Mucosa of rectum (tissue), 2 donors: ENCODE results near the gene ZP1.
A peak's percentile ranks its signal among the peaks of the same experiment; 100 is the strongest.
"Not testable (repeated sequence)": the region's sequence is repeated elsewhere in the genome, so short reads cannot be mapped to it uniquely, and the experiment has no call there.

Source experiments
- H3K27ac ChIP-seq, 2 donors: one replicate each; pipeline ENCODE4 v1.7.0; 2013; ENCODE audit warnings: inconsistent platforms in 2 of 2, low read depth in 2 of 2, low read length in 2 of 2
- H3K27me3 ChIP-seq, 2 donors: one replicate each; pipeline ENCODE4 v1.7.0; 2013; ENCODE audit warnings: low read length in 2 of 2; ENCODE audit not compliant: control insufficient read depth in 2 of 2, insufficient read depth in 2 of 2
- H3K36me3 ChIP-seq, 2 donors: one replicate each; pipeline ENCODE4 v1.7.0; 2013; ENCODE audit warnings: low read length in 2 of 2; ENCODE audit not compliant: control insufficient read depth in 2 of 2, insufficient read depth in 2 of 2
- H3K4me1 ChIP-seq, 2 donors: one replicate each; pipeline ENCODE4 v1.7.0; 2013; ENCODE audit warnings: low read length in 2 of 2, mild to moderate bottlenecking in 1 of 2; ENCODE audit not compliant: control insufficient read depth in 2 of 2, insufficient read depth in 2 of 2
- H3K4me3 ChIP-seq, 2 donors: one replicate each; pipeline ENCODE4 v1.7.0; 2013; ENCODE audit warnings: low read length in 2 of 2
- H3K9ac ChIP-seq, 2 donors: one replicate each; pipeline ENCODE4 v1.7.0; 2013; ENCODE audit warnings: low read length in 2 of 2, low read depth in 1 of 2, mild to moderate bottlenecking in 1 of 2
- H3K9me3 ChIP-seq, 2 donors: one replicate each; pipeline ENCODE4 v1.7.0; 2013; ENCODE audit warnings: low read length in 2 of 2; ENCODE audit not compliant: control insufficient read depth in 2 of 2
- donor health status: healthy.
- donor health status: Normal muscosa, but diverticular disease.

The ZP1 gene

GRCh38 chr11:60899977-60900376 is 32.6 kb downstream of the ZP1 start:
- Histone ChIP-seq H3K4me3 (no peak overlapping the region), H3K9me3 (no peaks in the 10 kb centered on the region), H3K9ac (no peak overlapping the region), H3K4me1 (peaks cover 7 to 28% of the 10 kb centered on the region in 2 donors), H3K27me3 (no peaks in the 10 kb centered on the region), H3K27ac (no peak overlapping the region), H3K36me3 (peaks cover 67 to 77% of the 10 kb centered on the region in 2 donors)

DNA sequence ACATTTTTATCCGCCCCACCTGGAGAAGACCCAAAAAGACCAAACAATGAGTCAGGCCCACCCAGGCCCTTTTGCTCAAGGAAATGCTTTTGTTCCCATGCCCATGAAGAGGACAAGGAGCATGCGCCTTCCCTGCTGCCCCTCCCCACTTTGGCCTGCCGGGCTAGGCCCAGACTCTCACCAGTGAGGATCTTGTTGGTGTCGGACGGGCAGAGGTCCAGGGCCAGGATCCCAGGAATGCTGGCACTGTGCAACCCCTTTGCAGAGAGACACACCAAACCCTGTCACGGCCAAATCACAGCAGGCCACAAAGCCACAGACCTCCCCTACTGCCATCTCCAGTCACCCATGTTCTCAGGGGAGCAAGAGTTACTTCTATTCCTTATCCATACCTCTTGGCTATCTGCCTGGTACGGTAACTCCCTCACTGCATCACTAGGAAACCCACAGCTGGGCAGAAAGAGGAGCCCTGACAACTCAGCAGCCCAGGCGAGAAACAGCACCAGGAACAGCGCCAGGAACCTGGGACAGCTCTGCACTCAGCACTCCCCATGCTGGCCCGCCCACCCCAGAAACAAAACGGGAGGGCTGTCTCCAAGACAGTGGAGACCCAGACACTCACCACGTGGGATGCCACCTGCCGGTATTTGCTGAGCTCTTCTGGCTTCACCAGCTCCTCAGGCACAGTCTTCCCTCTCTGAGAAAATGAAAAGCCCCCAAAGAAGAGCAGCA is 33.5 kb downstream of the ZP1 start:
- H3K9me3 ChIP-seq, result no peaks in the 10 kb centered on the region
- no peaks in the 10 kb centered on the region for H3K27me3 ChIP-seq
- no peak overlapping the region for H3K27ac ChIP-seq
- H3K4me1 ChIP-seq, result peaks cover 10 to 26% of the 10 kb centered on the region in 2 donors
- no peak overlapping the region for H3K9ac ChIP-seq
- peaks cover 66 to 71% of the 10 kb centered on the region in 2 donors for H3K36me3 ChIP-seq
- no peak overlapping the region for H3K4me3 ChIP-seq

DNA sequence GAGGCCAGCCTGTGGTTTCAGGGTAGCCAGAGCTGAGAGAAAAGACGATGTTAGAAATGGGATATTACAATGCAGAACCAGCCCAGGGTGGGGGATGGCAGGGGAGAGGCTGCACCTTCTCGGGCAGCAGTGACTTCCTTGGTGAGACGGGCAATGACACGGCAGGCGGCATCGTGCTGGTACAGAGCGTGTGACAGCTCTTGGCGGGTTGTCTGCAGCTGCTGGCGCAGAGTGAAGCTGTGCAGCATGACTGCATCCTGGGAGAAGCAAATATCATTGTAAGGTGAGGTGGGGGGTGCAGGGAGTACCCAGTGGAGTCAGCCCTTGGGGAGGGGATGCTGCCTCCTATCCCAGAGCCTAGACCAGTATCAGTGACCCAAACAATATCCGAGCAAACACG is 35.3 kb downstream of the ZP1 start:
- H3K27me3 ChIP-seq, result no peaks in the 10 kb centered on the region
- H3K4me3 ChIP-seq, result no peak overlapping the region
- peaks cover 50 to 56% of the 10 kb centered on the region in 2 donors for H3K36me3 ChIP-seq
- no peak overlapping the region for H3K9ac ChIP-seq
- H3K27ac ChIP-seq, result no peak overlapping the region
- peaks cover 12 to 23% of the 10 kb centered on the region in 2 donors for H3K4me1 ChIP-seq
- H3K9me3 ChIP-seq, result no peaks in the 10 kb centered on the region

DNA sequence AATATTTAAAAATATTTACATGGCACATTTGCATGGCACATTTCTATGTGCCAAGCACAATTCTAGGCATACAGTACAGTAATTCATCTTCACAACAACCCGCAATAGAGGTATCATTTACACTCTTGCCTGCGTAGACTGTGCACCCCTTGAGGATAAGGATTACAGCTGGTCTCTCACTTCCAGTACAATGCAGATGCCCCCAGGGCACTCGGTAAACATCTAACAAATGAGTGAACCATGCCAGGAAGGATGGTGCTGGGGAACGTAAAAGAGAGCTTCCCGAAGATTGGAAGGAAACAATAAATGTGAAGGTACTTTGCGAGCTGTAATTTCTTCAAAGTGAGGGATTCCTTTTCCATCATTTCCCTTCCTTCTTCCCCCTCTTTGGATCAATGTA is 37.7 kb downstream of the ZP1 start:
- Histone ChIP-seq H3K9me3 (no peaks in the 10 kb centered on the region), H3K4me3 (peak overlapping the region; percentile 75 to 95), H3K4me1 (peaks cover 12 to 18% of the 10 kb centered on the region in 2 donors), H3K27me3 (no peaks in the 10 kb centered on the region), H3K36me3 (peaks cover 32 to 36% of the 10 kb centered on the region in 2 donors), H3K27ac (peak overlapping the region in 1 of 2 donors; percentile 89), H3K9ac (peak overlapping the region; percentile 80 to 90)

GRCh38 chr11:60905551-60906113 is 38.3 kb downstream of the ZP1 start:
- H3K9me3 ChIP-seq, result no peaks in the 10 kb centered on the region
- H3K9ac ChIP-seq, result peak overlapping the region; percentile 80 to 90
- peak overlapping the region; percentile 75 to 95 for H3K4me3 ChIP-seq
- no peaks in the 10 kb centered on the region for H3K27me3 ChIP-seq
- H3K4me1 ChIP-seq, result peaks cover 12 to 19% of the 10 kb centered on the region in 2 donors
- peaks cover 26 to 30% of the 10 kb centered on the region in 2 donors for H3K36me3 ChIP-seq
- peak overlapping the region; percentile 89 to 91 for H3K27ac ChIP-seq

DNA sequence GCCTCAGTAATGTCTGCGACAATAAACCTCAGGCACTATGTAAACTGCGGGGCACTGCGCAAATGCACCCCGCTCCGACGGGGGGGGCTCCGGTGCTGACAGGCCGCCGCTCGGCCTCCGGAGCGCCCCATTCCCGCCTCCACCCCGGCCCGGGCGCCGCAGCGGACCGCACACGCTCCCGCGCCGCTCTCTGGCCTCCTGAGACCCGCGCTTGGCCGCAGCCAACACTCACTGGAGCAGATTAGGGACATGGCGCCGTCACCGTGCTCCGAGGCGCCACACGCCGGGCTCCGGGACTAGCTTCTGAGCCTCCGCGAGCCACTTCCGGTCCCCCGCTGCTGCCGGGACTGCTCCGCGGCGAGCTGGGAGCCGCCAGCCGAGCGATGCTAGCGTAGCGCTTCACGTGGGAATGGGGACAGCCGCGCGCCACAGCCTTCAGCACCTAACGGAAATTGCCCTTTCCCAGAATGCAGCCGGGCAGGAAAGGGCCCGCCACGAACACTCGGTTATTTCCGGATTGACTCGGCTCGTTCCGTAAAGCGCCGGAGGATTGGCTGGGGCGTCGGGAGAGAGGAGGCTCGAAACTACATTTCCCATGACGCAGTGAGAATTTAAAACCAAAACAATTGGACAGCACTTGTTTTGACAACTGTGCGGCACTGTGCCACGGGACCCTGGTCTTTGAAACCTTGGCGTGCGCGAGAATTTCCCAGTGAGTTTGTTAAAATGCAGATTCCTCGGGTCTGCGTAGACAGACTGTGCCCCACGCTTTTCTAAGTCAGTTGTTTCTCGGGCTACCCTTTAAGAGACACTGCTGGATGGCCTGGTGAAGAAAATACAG is 39.0 kb downstream of the ZP1 start, which contains the start of gene PRPF19:
Gene PRPF19, minus strand, starts transcription at position 454 of the 841 bp plus-strand sequence. Its CDS starts 203 bp downstream, at position 251.
- Histone ChIP-seq H3K36me3 (peaks cover 20 to 23% of the 10 kb centered on the region in 2 donors), H3K4me3 (peak within 1 kb of the TSS; percentile 75 to 95), H3K9me3 (no peaks in the 10 kb centered on the region), H3K9ac (peak within 1 kb of the TSS; percentile 86 to 90), H3K27ac (peak within 1 kb of the TSS; percentile 89 to 91), H3K27me3 (no peaks in the 10 kb centered on the region), H3K4me1 (peaks cover 12 to 21% of the 10 kb centered on the region in 2 donors)

DNA sequence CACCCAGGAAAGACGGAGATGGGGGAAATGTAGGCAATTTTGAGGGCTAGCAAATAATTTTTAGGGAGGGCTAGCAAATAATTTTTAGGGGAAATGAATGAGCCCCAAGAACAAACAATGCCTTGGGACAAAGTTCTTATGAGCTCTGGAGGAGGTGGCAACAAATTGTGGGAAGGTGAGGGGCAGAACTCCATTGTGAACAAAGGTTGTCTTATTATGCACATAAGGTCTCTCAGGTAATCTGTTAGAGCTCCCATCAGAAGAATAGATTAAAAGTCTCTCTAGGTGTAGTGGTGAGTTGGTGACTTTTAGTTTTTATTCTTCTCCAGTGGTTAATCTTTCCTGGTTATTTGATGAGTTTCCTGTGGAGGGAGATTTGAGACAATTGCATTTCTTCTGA is 41.5 kb downstream of the ZP1 start:
- Histone ChIP-seq H3K27ac (no peak overlapping the region), H3K27me3 (no peaks in the 10 kb centered on the region), H3K4me3 (no peak overlapping the region), H3K9me3 (no peaks in the 10 kb centered on the region), H3K4me1 (peaks cover 18 to 24% of the 10 kb centered on the region in 2 donors), H3K36me3 (no peaks in the 10 kb centered on the region), H3K9ac (no peak overlapping the region)

DNA sequence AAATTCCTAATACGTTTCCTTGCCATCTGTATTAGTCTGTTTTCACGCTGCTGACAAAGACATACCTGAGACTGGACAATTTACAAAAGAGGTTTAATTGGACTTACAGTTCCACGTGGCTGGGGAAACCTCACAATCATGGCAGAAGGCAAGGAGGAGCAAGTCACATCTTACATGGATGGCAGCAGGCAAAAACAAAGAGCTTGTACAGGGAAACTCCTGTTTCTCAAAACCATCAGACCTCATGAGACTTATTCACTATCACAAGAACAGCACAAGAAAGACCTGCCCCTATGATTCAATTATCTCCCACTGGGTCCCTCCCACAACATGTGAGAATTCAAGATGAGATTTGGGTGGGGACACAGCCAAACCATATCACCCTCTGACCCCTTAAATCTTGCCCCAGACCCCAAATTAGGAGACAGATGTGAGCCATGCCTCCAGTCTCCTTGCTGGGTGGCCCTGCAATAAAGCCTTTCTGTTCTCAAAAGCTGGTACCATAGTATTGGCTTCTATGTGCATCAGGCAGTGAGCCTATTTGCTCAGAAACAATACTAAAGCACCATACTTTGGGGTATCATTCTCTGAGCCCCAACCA is 42.4 kb downstream of the ZP1 start:
- not testable (repeated sequence) for H3K9ac ChIP-seq, H3K27me3 ChIP-seq, H3K4me3 ChIP-seq, H3K36me3 ChIP-seq, H3K9me3 ChIP-seq
- H3K27ac ChIP-seq, result peak overlapping the region in 1 of 2 donors; percentile 44
- H3K4me1 ChIP-seq, result peaks cover 15 to 20% of the 10 kb centered on the region in 2 donors

- no peaks in the 10 kb centered on the region for H3K27me3 ChIP-seq
- H3K9ac ChIP-seq, result no peak overlapping the region
- peak overlapping the region in 1 of 2 donors; percentile 44 for H3K27ac ChIP-seq
- H3K4me1 ChIP-seq, result peaks cover 14 to 20% of the 10 kb centered on the region in 2 donors
- no peaks in the 10 kb centered on the region for H3K9me3 ChIP-seq
- no peak overlapping the region for H3K4me3 ChIP-seq
- H3K36me3 ChIP-seq, result no peaks in the 10 kb centered on the region
These were observed 42.9 kb downstream of the ZP1 start for GRCh38 chr11:60910281-60910687.
